ENCODE data around the gene ASH1L.

DNA sequence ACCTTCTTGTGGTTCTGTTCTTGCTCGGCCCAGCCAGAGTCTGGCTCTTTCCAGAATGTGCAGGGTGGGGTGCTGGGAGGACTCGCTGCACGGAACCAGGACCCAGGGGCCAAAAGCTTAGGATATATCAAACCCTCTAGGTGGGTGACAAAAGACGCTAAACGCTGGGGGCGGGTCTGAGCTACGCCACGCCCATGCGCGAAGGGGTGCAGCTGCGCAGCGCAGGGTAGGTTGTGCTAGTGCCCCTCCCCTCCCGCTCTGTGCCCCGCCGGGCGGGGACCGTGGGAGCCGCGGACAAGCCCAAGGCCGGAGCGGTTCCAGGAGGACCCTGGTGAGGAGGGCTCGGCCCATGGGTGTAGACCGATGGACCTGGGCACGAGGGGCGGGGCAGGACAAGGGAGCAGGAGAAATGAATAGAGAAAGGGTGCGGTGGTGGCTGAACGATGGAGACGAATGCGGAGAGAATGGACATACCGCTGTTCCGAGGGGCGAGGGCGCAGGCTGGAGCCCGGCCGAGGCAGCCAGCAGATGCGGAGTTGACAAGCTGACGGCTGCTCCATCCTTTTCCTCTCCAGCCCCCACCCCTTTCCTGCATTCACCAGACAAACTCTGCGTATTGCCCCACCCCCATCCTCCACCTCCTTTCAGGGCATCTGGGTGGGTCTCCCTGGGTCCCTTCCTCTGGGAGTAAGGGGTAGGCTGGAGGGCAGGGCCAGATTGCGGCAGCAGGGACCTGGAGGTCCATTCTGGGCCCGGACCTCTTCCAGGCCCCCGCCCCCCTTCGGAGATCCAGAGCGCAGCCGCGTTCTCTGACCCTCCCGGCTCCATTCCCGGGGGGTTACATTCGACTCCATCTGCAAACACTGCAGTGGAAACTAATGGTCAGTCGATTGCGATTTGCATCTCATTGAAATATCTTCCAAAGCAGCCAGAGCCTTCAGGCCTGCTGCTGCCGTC, 241.7 kb downstream of the ASH1L start, which contains the start of gene RUSC1:
- TF ChIP-seq ZNF211 (tag by site-specific recombination; IDR thresholded peaks at IDR 0.05; ENCODE audit: low read depth) (no peak), ZNF670 (tag by site-specific recombination; IDR thresholded peaks at IDR 0.05; ENCODE audit: low read depth) (no peak), ZNF266 (tag by site-specific recombination; IDR thresholded peaks at IDR 0.05; ENCODE audit: low read depth) (no peak), ZNF510 (tag by site-specific recombination; IDR thresholded peaks at IDR 0.05; ENCODE audit: insufficient replicate concordance) (no peak), ZNF776 (tag by site-specific recombination; IDR thresholded peaks at IDR 0.05; ENCODE audit: borderline replicate concordance) (no peak), ZNF341 (tag by site-specific recombination; IDR thresholded peaks at IDR 0.05; ENCODE audit: low read depth) (0 out of 2 replicates have a peak, but pooled peaks have one; percentile 9)
- TF ChIP-seq, protein P1, sequence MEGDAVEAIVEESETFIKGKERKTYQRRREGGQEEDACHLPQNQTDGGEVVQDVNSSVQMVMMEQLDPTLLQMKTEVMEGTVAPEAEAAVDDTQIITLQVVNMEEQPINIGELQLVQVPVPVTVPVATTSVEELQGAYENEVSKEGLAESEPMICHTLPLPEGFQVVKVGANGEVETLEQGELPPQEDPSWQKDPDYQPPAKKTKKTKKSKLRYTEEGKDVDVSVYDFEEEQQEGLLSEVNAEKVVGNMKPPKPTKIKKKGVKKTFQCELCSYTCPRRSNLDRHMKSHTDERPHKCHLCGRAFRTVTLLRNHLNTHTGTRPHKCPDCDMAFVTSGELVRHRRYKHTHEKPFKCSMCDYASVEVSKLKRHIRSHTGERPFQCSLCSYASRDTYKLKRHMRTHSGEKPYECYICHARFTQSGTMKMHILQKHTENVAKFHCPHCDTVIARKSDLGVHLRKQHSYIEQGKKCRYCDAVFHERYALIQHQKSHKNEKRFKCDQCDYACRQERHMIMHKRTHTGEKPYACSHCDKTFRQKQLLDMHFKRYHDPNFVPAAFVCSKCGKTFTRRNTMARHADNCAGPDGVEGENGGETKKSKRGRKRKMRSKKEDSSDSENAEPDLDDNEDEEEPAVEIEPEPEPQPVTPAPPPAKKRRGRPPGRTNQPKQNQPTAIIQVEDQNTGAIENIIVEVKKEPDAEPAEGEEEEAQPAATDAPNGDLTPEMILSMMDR (tag by site-specific recombination; IDR thresholded peaks at IDR 0.05): no peak
